A673 (cell line): ENCODE results near the gene CRYBG2. TPM values are rescaled to one million over a fixed set of nuclear protein-coding genes. Genes with fewer than 3 reads are reported as not detected.

Source experiments
- BruUV-seq: library from RNA; stranded (reverse); fragments of 400-500 nt; replicated peaks from 2 replicates; lab custom pipeline; 2021; lab: Mats Ljungman, UMichigan
- CTCF ChIA-PET: fragments of 300-600 bp; sonication (Branson Sonifier 250); formaldehyde crosslinking; loops from one replicate; lab custom pipeline; 2022; ENCODE audit warnings: antibody characterized with exemption; lab: Charles Lee
- POLR2A ChIA-PET: fragments of 300-600 bp; sonication (Branson Sonifier 250); formaldehyde crosslinking; loops from one replicate; lab custom pipeline; 2022; ENCODE audit warnings: antibody characterized with exemption; ENCODE audit not compliant: low non-redundant PET; lab: Charles Lee
- DNase-seq: peaks from one replicate; pipeline ENCODE4 v3.0.0-alpha.2; 2015; ENCODE audit warnings: low spot score
- H3K27ac ChIP-seq: fragments of 200-600 bp; sonication (generic); 2 replicates; pipeline ENCODE4 v1.5.1; 2016; ENCODE audit warnings: mixed run types, low read depth, mild to moderate bottlenecking, mixed read lengths, antibody characterized with exemption, low read length; ENCODE audit not compliant: poor library complexity, severe bottlenecking
- H3K27me3 ChIP-seq: fragments of 200-600 bp; sonication (generic); replicated peaks from 2 replicates; pipeline ENCODE4 v1.6.1; 2017; ENCODE audit warnings: mixed run types, low read depth, mild to moderate bottlenecking, mixed read lengths, antibody characterized with exemption, low read length; ENCODE audit not compliant: insufficient read depth, poor library complexity
- H3K36me3 ChIP-seq: fragments of 200-600 bp; sonication (generic); 2 replicates; pipeline ENCODE4 v1.6.1; 2016; ENCODE audit warnings: mixed run types, mild to moderate bottlenecking, mixed read lengths, antibody characterized with exemption, low read length; ENCODE audit not compliant: insufficient read depth, poor library complexity, severe bottlenecking
- H3K4me1 ChIP-seq: fragments of 200-600 bp; sonication (generic); 2 replicates; pipeline ENCODE4 v1.6.1; 2017; ENCODE audit warnings: mixed run types, mild to moderate bottlenecking, mixed read lengths, antibody characterized with exemption, low read length; ENCODE audit not compliant: insufficient read depth, poor library complexity, severe bottlenecking
- H3K4me3 ChIP-seq: fragments of 200-600 bp; sonication (generic); 2 replicates; pipeline ENCODE4 v1.5.1; 2016; ENCODE audit warnings: low read depth, mixed run types, mild to moderate bottlenecking, mixed read lengths, low read length; ENCODE audit not compliant: poor library complexity, severe bottlenecking
- H3K9me3 ChIP-seq: fragments of 200-600 bp; sonication (generic); 2 replicates; pipeline ENCODE4 v1.6.1; 2016; ENCODE audit warnings: mixed run types, low read depth, mild to moderate bottlenecking, mixed read lengths, antibody characterized with exemption, low read length; ENCODE audit not compliant: poor library complexity, severe bottlenecking
- EZH2 ChIP-seq: fragments of 200-600 bp; sonication (generic); IDR thresholded peaks from 2 replicates; pipeline ENCODE4 v1.6.1; 2017; ENCODE audit warnings: borderline replicate concordance, low read depth, mild to moderate bottlenecking, mixed read lengths, antibody characterized with exemption, low read length; ENCODE audit not compliant: poor library complexity, severe bottlenecking
- intact Hi-C: fragments of 100-400 bp; cut with micrococcal nuclease; formaldehyde crosslinking; loops from one replicate; pipeline ENCODE4 v1.10.0; 2022; ENCODE audit not compliant: unreplicated experiment
- total RNA-seq: library from RNA; stranded (reverse); gene quantifications from 2 replicates; pipeline ENCODE4 v1.2.3, GENCODE V29; 2021
- TF ChIP-seq, protein P1 (sequence below): fragments of 300-800, 200-600 bp; sonication (generic); conservative IDR thresholded peaks from 2 replicates; pipeline ENCODE4 v1.5.1; 2017; ENCODE audit warnings: low read depth, mild to moderate bottlenecking, antibody characterized with exemption, low read length, moderate library complexity, mixed read lengths

Gene CRYBG2
- total RNA-seq, 1 experiment from 2014 or later = not detected

DNA sequence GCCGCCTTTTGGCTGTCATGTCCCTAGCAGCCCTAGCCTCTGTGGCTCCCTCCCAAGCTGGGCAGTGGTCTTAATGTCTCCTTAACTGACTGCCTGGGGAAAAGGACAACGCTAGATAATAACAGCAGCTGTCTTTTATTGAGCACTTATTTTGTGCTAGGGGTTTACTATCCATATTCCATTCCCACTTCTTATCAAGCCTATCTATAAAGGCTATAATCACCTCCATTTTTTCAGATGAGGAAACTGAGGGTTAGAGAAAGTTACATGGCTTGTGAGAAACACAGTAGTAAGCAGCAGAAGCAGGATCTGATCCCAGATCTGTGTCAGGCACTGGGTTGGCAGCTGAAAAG is 67.9 kb downstream of the CRYBG2 start:
- POLR2A ChIA-PET = no interaction called here
- peaks cover 25% of the 10 kb centered on the region for H3K4me1 ChIP-seq
- no peaks in the 10 kb centered on the region for H3K27me3 ChIP-seq
- H3K36me3 ChIP-seq = no peaks in the 10 kb centered on the region
- no peak overlapping the region for H3K27ac ChIP-seq
- no peaks in the 10 kb centered on the region for H3K9me3 ChIP-seq
- BruUV-seq = no TSS peak
- intact Hi-C loops = loop anchor here (5.0 kb wide), 1 partner anchor 131 kb away; no protein-coding TSS in a partner anchor
- CTCF ChIA-PET = interaction anchor here (1.2 kb wide), 1 partner anchor 10 kb away, joined by 4 read pairs; no protein-coding TSS in a partner anchor
- no peak overlapping the region for H3K4me3 ChIP-seq
- no peak for TF ChIP-seq EZH2
- TF ChIP-seq, protein P1, sequence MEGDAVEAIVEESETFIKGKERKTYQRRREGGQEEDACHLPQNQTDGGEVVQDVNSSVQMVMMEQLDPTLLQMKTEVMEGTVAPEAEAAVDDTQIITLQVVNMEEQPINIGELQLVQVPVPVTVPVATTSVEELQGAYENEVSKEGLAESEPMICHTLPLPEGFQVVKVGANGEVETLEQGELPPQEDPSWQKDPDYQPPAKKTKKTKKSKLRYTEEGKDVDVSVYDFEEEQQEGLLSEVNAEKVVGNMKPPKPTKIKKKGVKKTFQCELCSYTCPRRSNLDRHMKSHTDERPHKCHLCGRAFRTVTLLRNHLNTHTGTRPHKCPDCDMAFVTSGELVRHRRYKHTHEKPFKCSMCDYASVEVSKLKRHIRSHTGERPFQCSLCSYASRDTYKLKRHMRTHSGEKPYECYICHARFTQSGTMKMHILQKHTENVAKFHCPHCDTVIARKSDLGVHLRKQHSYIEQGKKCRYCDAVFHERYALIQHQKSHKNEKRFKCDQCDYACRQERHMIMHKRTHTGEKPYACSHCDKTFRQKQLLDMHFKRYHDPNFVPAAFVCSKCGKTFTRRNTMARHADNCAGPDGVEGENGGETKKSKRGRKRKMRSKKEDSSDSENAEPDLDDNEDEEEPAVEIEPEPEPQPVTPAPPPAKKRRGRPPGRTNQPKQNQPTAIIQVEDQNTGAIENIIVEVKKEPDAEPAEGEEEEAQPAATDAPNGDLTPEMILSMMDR = no peak; the same call in 1 of the 2 replicates
- no peak for DNase-seq

DNA sequence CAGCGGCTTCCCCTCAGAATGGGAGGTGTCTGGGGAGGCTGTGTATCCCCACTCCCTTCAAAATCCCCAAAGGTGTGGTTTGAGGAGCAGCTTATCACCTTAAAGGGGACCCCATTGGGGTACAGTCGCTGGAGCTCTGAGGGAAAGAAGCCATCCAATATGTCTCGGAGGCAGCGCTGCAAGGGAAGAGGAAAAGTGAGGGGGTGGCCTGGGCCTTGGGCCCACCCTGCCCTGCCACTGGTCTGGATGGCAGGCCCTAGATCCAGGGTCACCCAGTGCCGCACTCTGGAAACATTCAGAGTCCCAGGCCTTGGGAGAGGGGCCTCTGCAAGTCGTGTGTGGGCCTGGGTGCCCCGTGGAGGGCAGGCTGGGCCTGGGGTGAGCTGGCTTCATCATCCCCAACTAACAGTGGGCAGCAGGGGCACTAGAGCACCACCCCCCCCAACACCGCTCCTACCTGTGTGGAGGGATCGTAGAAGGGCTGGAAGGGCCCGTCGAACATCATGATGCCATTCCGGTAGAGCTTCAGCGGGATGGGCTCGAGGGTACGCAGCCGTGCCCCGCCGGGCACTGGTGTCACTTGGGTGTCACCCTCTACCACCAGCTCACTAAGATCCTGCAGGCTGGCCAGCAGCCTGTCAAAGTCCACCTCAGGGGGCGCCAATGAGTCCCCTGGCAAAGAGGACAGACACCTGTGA is 68.4 kb downstream of the CRYBG2 start:
- POLR2A ChIA-PET = no interaction called here
- Histone ChIP-seq H3K27me3 (no peaks in the 10 kb centered on the region), H3K4me1 (peaks cover 29% of the 10 kb centered on the region), H3K27ac (no peak overlapping the region), H3K36me3 (no peaks in the 10 kb centered on the region), H3K4me3 (no peak overlapping the region), H3K9me3 (no peaks in the 10 kb centered on the region)
- CTCF ChIA-PET = interaction anchor here (1.0 to 1.9 kb wide), 4 partner anchors 9 to 132 kb away, joined by 3 to 10 read pairs (median 6); no protein-coding TSS in a partner anchor
- TF ChIP-seq EZH2 = no peak
- TF ChIP-seq, protein P1 = peak; percentile 58
- DNase-seq = peak; percentile 41
- BruUV-seq = no TSS peak
- intact Hi-C loops = loop anchor here (1.0 to 5.0 kb wide), 2 partner anchors 36 to 132 kb away; no protein-coding TSS in a partner anchor

DNA sequence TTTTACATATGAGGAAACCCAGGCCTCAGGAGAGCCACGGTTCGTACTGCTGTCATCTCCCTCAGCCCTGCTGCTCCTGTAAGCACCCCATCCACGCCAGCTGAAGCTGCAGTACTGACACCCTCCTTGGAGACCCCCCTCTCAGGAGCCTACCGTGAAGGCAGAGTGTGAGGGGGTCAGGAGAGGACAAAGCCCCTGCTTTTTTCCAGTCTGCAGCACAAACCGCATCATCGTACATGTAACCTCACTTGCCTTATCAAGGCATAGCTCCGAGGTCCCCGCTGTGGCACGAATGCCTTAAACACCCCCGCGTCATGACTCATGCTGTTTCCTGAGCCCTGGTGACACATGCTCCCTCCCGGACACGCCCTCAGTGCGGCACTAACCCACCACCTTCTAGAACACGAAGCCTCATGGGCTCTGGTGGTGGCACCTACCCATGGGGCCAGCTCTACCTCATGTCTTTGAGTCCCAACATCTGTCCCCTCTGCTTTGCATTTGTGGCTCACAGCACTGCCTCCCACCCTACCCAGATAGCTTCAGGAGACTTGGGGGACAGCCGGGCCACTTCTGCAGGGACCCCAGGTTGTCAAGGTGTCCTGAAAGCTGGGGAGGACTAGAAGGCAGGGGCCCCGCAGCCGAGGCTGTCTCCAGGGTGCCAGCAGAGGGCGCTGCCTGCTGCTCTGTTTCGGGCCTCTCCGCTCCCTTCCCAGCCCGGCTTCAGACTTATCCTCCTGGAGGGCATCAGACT is 69.2 kb downstream of the CRYBG2 start:
- Histone ChIP-seq H3K36me3 (no peaks in the 10 kb centered on the region), H3K27me3 (no peaks in the 10 kb centered on the region), H3K4me3 (no peak overlapping the region), H3K27ac (peak overlapping the region; percentile 36), H3K4me1 (peaks cover 29% of the 10 kb centered on the region), H3K9me3 (no peaks in the 10 kb centered on the region)
- TF ChIP-seq EZH2 = no peak
- TF ChIP-seq, protein P1 = peak; percentile 93
- ChIA-PET POLR2A (no interaction called here), CTCF (interaction anchor here (0.5 to 1.9 kb wide), 5 partner anchors 9 to 132 kb away, joined by 3 to 10 read pairs (median 6); no protein-coding TSS in a partner anchor)
- intact Hi-C loops = loop anchor here (1.0 to 5.0 kb wide), 2 partner anchors 37 to 133 kb away; no protein-coding TSS in a partner anchor
- no TSS peak for BruUV-seq
- DNase-seq = peak; percentile 93
